Kidney (tissue), 14 donors: ENCODE data around the gene HPD. TPM values are rescaled to one million over a fixed set of nuclear protein-coding genes. Genes with fewer than 3 reads are reported as not detected.

Experiments
- DNase-seq, 5 donors: peaks; one replicate each; pipeline ENCODE4 v3.0.0-alpha.2; 2013 to 2020
- FAIRE-seq: peaks from 2 replicates; lab custom pipeline; 2012; peaks lifted over from hg19 to GRCh38; lab: Jason Lieb, UNC
- H3K27ac ChIP-seq, 2 donors: one replicate each; pipeline ENCODE4 v1.7.0; 2013; ENCODE audit warnings: low read depth in 2 of 2, low read length in 2 of 2, inconsistent platforms in 1 of 2
- H3K27me3 ChIP-seq: one replicate; pipeline ENCODE4 v1.7.1; 2013; ENCODE audit warnings: low read length, inconsistent platforms; ENCODE audit not compliant: control insufficient read depth, insufficient read depth
- H3K36me3 ChIP-seq, 3 donors: one replicate each; pipeline versions ENCODE4 v1.7.0 to v1.7.1; 2013; ENCODE audit warnings: low read length in 3 of 3, control low read depth in 1 of 3, inconsistent platforms in 1 of 3; ENCODE audit not compliant: insufficient read depth in 3 of 3, control insufficient read depth in 2 of 3
- H3K4me1 ChIP-seq, 3 donors: one replicate each; pipeline versions ENCODE4 v1.7.0 to v1.7.1; 2013; ENCODE audit warnings: low read length in 3 of 3, inconsistent platforms in 1 of 3, low read depth in 1 of 3; ENCODE audit not compliant: control insufficient read depth in 2 of 3, insufficient read depth in 2 of 3
- H3K4me3 ChIP-seq, 3 donors: one replicate each; pipeline versions ENCODE4 v1.7.0 to v1.8.1; 2013; ENCODE audit warnings: low read length in 3 of 3, control low read depth in 1 of 3, inconsistent platforms in 1 of 3
- H3K9ac ChIP-seq, 3 donors: one replicate each; pipeline versions ENCODE4 v1.7.0 to v1.7.1; 2013; ENCODE audit warnings: low read length in 3 of 3, control low read depth in 1 of 3, inconsistent platforms in 1 of 3
- H3K9me3 ChIP-seq, 3 donors: one replicate each; pipeline versions ENCODE4 v1.7.0 to v1.7.1; 2013; ENCODE audit warnings: low read length in 3 of 3, control low read depth in 1 of 3, inconsistent platforms in 1 of 3; ENCODE audit not compliant: control insufficient read depth in 2 of 3, insufficient read depth in 1 of 3
- intact Hi-C: fragments of 100-400 bp; cut with DNase I; formaldehyde crosslinking; loops from one replicate; pipeline ENCODE4 v1.11.1; 2022
- polyA plus RNA-seq: library from polyadenylated mRNA; stranded (reverse); fragments of 350-450 nt; fragmentation: Illumina TruSeq; extraction: RNeasy Lipid Tissue Mini Kit (QIAGEN cat#74804); gene quantifications from one replicate; pipeline ENCODE4 v1.2.3, GENCODE V29; 2014; ENCODE audit warnings: low read depth, low replicate concordance; ENCODE audit not compliant: insufficient read depth
- total RNA-seq: library from RNA; stranded (reverse); fragmentation: NEBNext Ultra II Directional; extraction: Animal tissue kit (Norgen Biotek cat#: 25700); gene quantifications from one replicate; pipeline ENCODE4 v1.2.1, GENCODE V29; 2021
- TF ChIP-seq, protein P1 (sequence below): IDR thresholded peaks from 3 replicates; pipeline ENCODE4 v1.5.1; 2012; ENCODE audit warnings: mild to moderate bottlenecking, moderate library complexity, borderline replicate concordance; ENCODE audit not compliant: insufficient read depth; ENCODE audit errors: extremely low read depth
- donor health status: control.
- donor health status: control.
- donor health status: control.
- donor health status: control.
- donor health status: control.
- donor health status: DM: yes; HTN: yes; CAD: no.
- donor health status: Normal renal cell carcinoma (clear cell type).

HPD gene
- total and polyA plus RNA-seq, 2 donors from 2014 or later, result 4.6 to 393 TPM

DNA sequence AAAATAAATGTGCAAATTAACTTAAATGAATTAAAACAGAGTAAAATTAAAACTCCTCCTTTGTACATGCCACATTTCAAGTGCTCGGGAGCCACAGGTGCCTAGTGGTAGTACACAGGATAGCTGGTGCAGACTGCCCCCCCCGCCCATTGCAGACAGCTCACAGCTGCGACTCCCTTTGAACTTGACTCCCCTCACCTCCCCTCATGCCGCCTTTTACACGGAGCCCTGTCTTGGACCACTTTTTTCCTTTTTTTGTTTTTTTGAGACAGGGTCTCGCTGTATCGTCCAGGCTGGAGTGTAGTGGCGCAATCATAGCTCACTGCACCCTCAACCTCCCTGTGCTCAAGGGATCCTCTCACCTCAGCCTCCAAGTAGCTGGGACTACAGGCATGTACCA is 43.4 kb downstream of the HPD start:
- Histone ChIP-seq H3K4me1 (peaks cover 0 to 25% (median 17%) of the 10 kb centered on the region in 3 donors), H3K4me3 (no peak overlapping the region), H3K9me3 (no peaks in the 10 kb centered on the region), H3K27ac (no peak overlapping the region), H3K27me3 (no peaks in the 10 kb centered on the region), H3K9ac (no peak overlapping the region), H3K36me3 (peaks cover 12 to 52% (median 44%) of the 10 kb centered on the region in 3 donors)
- TF ChIP-seq, protein P1, sequence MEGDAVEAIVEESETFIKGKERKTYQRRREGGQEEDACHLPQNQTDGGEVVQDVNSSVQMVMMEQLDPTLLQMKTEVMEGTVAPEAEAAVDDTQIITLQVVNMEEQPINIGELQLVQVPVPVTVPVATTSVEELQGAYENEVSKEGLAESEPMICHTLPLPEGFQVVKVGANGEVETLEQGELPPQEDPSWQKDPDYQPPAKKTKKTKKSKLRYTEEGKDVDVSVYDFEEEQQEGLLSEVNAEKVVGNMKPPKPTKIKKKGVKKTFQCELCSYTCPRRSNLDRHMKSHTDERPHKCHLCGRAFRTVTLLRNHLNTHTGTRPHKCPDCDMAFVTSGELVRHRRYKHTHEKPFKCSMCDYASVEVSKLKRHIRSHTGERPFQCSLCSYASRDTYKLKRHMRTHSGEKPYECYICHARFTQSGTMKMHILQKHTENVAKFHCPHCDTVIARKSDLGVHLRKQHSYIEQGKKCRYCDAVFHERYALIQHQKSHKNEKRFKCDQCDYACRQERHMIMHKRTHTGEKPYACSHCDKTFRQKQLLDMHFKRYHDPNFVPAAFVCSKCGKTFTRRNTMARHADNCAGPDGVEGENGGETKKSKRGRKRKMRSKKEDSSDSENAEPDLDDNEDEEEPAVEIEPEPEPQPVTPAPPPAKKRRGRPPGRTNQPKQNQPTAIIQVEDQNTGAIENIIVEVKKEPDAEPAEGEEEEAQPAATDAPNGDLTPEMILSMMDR, result no peak
- intact Hi-C loops, result no loop called here
- DNase-seq (no peak), FAIRE-seq (no peak)

DNA sequence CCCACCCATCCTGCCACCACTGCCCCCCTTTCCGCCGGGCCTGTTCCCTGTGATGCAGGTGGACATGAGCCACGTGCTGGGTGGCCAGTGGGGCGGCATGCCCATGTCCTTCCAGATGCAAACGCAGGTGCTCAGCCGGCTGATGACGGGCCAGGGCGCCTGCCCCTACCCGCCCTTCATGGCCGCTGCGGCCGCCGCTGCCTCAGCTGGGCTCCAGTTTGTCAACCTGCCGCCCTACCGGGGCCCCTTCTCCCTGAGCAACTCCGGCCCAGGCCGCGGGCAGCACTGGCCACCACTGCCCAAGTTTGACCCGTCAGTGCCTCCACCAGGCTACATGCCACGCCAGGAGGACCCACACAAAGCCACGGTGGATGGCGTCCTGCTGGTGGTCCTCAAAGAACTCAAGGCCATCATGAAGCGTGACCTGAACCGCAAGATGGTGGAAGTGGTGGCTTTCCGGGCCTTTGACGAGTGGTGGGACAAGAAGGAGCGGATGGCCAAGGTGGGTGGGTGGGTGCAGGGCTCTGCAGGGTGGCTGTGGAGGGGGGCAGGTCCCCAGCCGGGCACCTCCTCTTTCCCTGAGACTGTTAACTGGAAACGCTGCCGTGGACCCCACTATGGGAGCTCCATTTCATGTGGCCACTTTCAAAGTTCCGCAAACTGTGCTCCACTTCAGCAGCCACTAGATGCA is 44.1 kb downstream of the HPD start:
- Histone ChIP-seq H3K36me3 (peaks cover 10 to 46% (median 38%) of the 10 kb centered on the region in 3 donors), H3K4me3 (no peak overlapping the region), H3K27ac (no peak overlapping the region), H3K9ac (no peak overlapping the region), H3K9me3 (no peaks in the 10 kb centered on the region), H3K4me1 (peaks cover 0 to 25% (median 17%) of the 10 kb centered on the region in 3 donors), H3K27me3 (no peaks in the 10 kb centered on the region)
- intact Hi-C loops, result no loop called here
- DNase-seq (peak in 2 of 5 donors; percentile 8 to 83), FAIRE-seq (no peak)
- TF ChIP-seq, protein P1, result no peak

DNA sequence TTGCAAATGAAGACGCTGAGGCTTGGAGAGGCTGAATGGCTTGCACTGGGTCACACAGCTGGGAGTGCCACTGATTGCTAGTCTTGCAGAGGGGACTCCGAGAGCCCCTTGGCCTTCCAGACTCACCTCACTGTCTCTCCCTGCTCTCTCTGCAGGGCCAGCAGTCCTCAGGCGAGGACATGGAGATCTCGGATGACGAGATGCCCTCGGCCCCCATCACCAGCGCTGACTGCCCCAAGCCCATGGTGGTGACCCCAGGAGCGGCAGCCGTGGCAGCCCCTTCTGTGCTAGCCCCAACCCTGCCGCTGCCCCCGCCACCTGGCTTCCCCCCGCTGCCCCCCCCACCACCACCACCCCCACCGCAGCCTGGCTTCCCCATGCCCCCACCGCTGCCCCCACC is 44.7 kb downstream of the HPD start:
- peaks cover 0 to 25% (median 17%) of the 10 kb centered on the region in 3 donors for H3K4me1 ChIP-seq
- H3K9me3 ChIP-seq, result no peaks in the 10 kb centered on the region
- FAIRE-seq (no peak), DNase-seq (peak in 1 of 5 donors; percentile 6)
- no peak overlapping the region for H3K27ac ChIP-seq
- no peak overlapping the region for H3K4me3 ChIP-seq
- no peak overlapping the region for H3K9ac ChIP-seq
- intact Hi-C loops, result no loop called here
- TF ChIP-seq, protein P1, result no peak
- peaks cover 10 to 48% (median 38%) of the 10 kb centered on the region in 3 donors for H3K36me3 ChIP-seq
- H3K27me3 ChIP-seq, result no peaks in the 10 kb centered on the region
